ENCODE results near the gene BAG1. TPM values are rescaled to one million over a fixed set of nuclear protein-coding genes. Genes with fewer than 3 reads are reported as not detected.

The BAG1 gene
- total and polyA plus RNA-seq, 2 of the 13 experiments (the other 11 are each of a cell fraction or from before 2014, with no cell fraction given): 23.1 to 59.5 TPM

DNA sequence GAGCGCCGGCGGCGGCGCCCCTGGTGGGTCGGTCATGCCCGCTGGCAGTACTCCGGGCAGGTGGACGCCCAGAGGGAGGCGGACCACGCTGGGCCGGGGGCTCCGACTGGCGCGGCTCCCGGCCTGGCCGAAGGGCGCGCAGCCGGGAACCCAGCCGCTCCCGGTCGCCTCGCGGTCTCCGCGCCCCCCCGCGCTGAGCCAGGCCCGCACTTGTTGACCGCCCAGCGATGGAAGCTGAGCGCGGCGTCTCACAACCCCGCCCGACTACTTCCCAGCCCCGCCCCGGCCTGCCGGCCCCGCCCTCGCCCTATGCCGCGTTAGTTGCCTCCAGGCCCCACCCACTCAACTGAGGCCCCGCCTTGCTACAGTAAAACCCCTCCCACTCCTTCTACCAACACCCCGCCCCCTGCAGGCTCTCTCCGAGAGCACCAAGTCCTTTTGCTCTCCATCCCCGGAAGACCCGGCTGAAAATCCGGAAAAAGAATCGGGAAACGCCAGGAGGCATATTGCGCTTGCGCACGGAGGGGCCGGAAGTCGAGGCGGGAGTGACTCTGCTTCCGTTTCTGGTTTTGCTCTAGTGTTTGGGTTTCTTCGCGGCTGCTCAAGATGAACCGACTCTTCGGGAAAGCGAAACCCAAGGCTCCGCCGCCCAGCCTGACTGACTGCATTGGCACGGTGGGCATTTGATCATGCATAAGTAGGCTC, at the start of gene BAG1, which contains the start of gene CHMP5 (continued):
- TF ChIP-seq, protein P1, sequence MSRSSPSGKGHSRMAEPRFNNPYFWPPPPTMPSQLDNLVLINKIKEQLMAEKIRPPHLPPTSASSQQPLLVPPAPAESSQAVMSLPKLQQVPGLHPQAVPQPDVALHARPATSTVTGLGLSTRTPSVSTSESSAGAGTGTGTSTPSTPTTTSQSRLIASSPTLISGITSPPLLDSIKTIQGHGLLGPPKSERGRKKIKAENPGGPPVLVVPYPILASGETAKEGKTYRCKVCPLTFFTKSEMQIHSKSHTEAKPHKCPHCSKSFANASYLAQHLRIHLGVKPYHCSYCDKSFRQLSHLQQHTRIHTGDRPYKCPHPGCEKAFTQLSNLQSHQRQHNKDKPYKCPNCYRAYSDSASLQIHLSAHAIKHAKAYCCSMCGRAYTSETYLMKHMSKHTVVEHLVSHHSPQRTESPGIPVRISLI (CRISPR knock-in tag; IDR thresholded peaks at IDR 0.05; ENCODE audit: borderline replicate concordance): no peak
- TF ChIP-seq DR1 (CRISPR knock-in tag; IDR thresholded peaks at IDR 0.05): peak; percentile 69; the same call in 1 of the 2 replicates
- TF ChIP-seq, protein P2, sequence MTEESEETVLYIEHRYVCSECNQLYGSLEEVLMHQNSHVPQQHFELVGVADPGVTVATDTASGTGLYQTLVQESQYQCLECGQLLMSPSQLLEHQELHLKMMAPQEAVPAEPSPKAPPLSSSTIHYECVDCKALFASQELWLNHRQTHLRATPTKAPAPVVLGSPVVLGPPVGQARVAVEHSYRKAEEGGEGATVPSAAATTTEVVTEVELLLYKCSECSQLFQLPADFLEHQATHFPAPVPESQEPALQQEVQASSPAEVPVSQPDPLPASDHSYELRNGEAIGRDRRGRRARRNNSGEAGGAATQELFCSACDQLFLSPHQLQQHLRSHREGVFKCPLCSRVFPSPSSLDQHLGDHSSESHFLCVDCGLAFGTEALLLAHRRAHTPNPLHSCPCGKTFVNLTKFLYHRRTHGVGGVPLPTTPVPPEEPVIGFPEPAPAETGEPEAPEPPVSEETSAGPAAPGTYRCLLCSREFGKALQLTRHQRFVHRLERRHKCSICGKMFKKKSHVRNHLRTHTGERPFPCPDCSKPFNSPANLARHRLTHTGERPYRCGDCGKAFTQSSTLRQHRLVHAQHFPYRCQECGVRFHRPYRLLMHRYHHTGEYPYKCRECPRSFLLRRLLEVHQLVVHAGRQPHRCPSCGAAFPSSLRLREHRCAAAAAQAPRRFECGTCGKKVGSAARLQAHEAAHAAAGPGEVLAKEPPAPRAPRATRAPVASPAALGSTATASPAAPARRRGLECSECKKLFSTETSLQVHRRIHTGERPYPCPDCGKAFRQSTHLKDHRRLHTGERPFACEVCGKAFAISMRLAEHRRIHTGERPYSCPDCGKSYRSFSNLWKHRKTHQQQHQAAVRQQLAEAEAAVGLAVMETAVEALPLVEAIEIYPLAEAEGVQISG (CRISPR knock-in tag; IDR thresholded peaks at IDR 0.05): peak; percentile 70
- no peak for TF ChIP-seq RXRB (CRISPR knock-in tag; IDR thresholded peaks at IDR 0.05; ENCODE audit: borderline replicate concordance)
- no peak for TF ChIP-seq ESRRA (CRISPR knock-in tag; IDR thresholded peaks at IDR 0.05; ENCODE audit: low read depth)
- no peak for TF ChIP-seq SIX1 (CRISPR knock-in tag; IDR thresholded peaks at IDR 0.05; ENCODE audit: borderline replicate concordance)
- peak; percentile 34; the same call in 1 of the 2 replicates for TF ChIP-seq GFI1 (CRISPR knock-in tag; IDR thresholded peaks at IDR 0.05; ENCODE audit: borderline replicate concordance)
- TF ChIP-seq, protein P3, sequence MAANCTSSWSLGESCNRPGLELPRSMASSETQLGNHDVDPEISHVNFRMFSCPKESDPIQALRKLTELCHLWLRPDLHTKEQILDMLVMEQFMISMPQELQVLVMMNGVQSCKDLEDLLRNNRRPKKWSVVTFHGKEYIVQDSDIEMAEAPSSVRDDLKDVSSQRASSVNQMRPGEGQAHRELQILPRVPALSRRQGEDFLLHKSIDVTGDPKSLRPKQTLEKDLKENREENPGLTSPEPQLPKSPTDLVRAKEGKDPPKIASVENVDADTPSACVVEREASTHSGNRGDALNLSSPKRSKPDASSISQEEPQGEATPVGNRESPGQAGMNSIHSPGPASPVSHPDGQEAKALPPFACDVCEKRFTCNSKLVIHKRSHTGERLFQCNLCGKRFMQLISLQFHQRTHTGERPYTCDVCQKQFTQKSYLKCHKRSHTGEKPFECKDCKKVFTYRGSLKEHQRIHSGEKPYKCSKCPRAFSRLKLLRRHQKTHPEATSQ (CRISPR knock-in tag; IDR thresholded peaks at IDR 0.05; ENCODE audit: borderline replicate concordance): 0 out of 2 replicates have a peak, but pooled peaks have one; percentile 16
- TF ChIP-seq, protein P4, sequence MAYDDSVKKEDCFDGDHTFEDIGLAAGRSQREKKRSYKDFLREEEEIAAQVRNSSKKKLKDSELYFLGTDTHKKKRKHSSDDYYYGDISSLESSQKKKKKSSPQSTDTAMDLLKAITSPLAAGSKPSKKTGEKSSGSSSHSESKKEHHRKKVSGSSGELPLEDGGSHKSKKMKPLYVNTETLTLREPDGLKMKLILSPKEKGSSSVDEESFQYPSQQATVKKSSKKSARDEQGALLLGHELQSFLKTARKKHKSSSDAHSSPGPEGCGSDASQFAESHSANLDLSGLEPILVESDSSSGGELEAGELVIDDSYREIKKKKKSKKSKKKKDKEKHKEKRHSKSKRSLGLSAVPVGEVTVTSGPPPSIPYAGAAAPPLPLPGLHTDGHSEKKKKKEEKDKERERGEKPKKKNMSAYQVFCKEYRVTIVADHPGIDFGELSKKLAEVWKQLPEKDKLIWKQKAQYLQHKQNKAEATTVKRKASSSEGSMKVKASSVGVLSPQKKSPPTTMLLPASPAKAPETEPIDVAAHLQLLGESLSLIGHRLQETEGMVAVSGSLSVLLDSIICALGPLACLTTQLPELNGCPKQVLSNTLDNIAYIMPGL (CRISPR knock-in tag; IDR thresholded peaks at IDR 0.05; ENCODE audit: borderline replicate concordance in 1 of 2, low read depth in 1 of 2): peak; percentile 14 to 18; a peak in 1 of 4 replicates
- peak; percentile 96 for TF ChIP-seq ELF1 (CRISPR knock-in tag; IDR thresholded peaks at IDR 0.05)
- no peak for TF ChIP-seq PTBP1 (IDR thresholded peaks at IDR 0.05; ENCODE audit: low read depth, low read length, poor library complexity, severe bottlenecking)
- no peak for TF ChIP-seq TAF15 (IDR thresholded peaks at IDR 0.05; ENCODE audit: low read depth, low read length, poor library complexity, severe bottlenecking)
- TF ChIP-seq MED1 (CRISPR knock-in tag; IDR thresholded peaks at IDR 0.05): peak; percentile 39
- TF ChIP-seq ZNF776 (CRISPR knock-in tag; IDR thresholded peaks at IDR 0.05): no peak; the same call in 1 of the 2 replicates
- no peak for TF ChIP-seq CEBPG (CRISPR knock-in tag; IDR thresholded peaks at IDR 0.05)
- TF ChIP-seq GZF1 (CRISPR knock-in tag; IDR thresholded peaks at IDR 0.05): no peak
- TF ChIP-seq, protein P5, sequence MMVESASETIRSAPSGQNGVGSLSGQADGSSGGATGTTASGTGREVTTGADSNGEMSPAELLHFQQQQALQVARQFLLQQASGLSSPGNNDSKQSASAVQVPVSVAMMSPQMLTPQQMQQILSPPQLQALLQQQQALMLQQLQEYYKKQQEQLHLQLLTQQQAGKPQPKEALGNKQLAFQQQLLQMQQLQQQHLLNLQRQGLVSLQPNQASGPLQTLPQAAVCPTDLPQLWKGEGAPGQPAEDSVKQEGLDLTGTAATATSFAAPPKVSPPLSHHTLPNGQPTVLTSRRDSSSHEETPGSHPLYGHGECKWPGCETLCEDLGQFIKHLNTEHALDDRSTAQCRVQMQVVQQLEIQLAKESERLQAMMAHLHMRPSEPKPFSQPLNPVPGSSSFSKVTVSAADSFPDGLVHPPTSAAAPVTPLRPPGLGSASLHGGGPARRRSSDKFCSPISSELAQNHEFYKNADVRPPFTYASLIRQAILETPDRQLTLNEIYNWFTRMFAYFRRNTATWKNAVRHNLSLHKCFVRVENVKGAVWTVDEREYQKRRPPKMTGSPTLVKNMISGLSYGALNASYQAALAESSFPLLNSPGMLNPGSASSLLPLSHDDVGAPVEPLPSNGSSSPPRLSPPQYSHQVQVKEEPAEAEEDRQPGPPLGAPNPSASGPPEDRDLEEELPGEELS (CRISPR knock-in tag; IDR thresholded peaks at IDR 0.05): peak; percentile 32; the same call in 1 of the 2 replicates
- TF ChIP-seq, protein P6, sequence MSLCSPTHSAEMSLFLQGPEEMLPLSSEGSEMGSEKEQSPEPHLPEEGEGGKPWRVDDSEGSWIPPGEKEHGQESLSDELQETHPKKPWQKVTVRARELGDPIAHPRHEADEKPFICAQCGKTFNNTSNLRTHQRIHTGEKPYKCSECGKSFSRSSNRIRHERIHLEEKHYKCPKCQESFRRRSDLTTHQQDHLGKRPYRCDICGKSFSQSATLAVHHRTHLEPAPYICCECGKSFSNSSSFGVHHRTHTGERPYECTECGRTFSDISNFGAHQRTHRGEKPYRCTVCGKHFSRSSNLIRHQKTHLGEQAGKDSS (CRISPR knock-in tag; IDR thresholded peaks at IDR 0.05; ENCODE audit: borderline replicate concordance, low read depth): no peak

Measured in HepG2 (cell line).